ENCODE results near the gene SAMSN1.

Gene SAMSN1

GRCh38 chr21:14452727-14453241 is 93.3 kb downstream of the SAMSN1 start:
- Mint-ChIP-seq H3K9me3 (no peaks in the 10 kb centered on the region), H3K4me3 (no peak overlapping the region), H3K27ac (no peak overlapping the region), H3K27me3 (no peaks in the 10 kb centered on the region), H3K4me1 (ENCODE audit: low read depth in 2 of 2) (peaks cover 10 to 25% of the 10 kb centered on the region in 2 donors), H3K36me3 (ENCODE audit: insufficient read depth) (no peaks in the 10 kb centered on the region)
- DNase-seq (no peak), ATAC-seq (replicated peaks) (no peak)

DNA sequence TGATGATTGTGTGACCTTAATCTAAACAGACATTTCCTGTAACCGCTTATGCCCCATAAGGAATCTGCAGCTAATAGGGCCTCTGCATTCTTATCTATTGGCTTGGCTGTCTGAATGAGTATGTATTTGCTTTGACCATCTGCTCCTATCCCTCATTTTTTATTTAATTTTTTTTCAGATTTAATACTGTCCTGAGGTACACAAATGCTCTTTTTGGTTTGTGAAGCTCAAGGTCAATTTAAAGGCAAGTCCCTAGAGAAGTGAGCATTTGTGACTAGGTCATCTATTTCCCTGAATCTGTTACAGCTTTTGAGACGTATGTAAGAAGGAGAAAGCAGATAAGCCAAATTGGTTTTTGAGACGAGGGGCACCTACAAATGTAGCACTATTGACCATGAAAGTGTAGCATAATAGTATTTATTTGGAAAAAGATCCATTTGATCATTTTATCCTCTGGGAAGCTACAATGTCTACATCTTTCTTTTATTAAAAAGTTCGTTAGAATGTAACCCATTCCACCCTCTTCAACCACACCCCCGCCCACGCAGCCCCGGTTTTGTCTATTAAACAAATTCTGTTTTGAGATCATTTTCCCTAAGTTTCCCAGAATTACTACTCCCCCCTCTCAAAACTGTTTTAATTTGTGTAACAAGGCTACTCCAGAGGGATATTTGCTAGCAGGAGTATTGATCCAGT is 93.9 kb downstream of the SAMSN1 start:
- Mint-ChIP-seq H3K4me1 (ENCODE audit: low read depth in 2 of 2) (peaks cover 10 to 25% of the 10 kb centered on the region in 2 donors), H3K36me3 (ENCODE audit: insufficient read depth) (no peaks in the 10 kb centered on the region), H3K9me3 (no peaks in the 10 kb centered on the region), H3K4me3 (no peak overlapping the region), H3K27ac (no peak overlapping the region), H3K27me3 (no peaks in the 10 kb centered on the region)
- ATAC-seq (replicated peaks) = no peak
- no peak for DNase-seq

- H3K9me3 Mint-ChIP-seq = no peaks in the 10 kb centered on the region
- no peaks in the 10 kb centered on the region for H3K27me3 Mint-ChIP-seq
- H3K27ac Mint-ChIP-seq = no peak overlapping the region
- peaks cover 10 to 25% of the 10 kb centered on the region in 2 donors for H3K4me1 Mint-ChIP-seq (ENCODE audit: low read depth in 2 of 2)
- DNase-seq = no peak
- no peaks in the 10 kb centered on the region for H3K36me3 Mint-ChIP-seq (ENCODE audit: insufficient read depth)
- ATAC-seq (replicated peaks) = no peak
- no peak overlapping the region for H3K4me3 Mint-ChIP-seq
Observed at GRCh38 chr21:14451546-14451945, 94.6 kb downstream of the SAMSN1 start.

GRCh38 chr21:14448784-14449183 is 97.3 kb downstream of the SAMSN1 start:
- Mint-ChIP-seq H3K9me3 (no peaks in the 10 kb centered on the region), H3K27ac (no peak overlapping the region), H3K27me3 (peaks cover 5 to 6% of the 10 kb centered on the region in 2 donors), H3K4me3 (no peak overlapping the region), H3K4me1 (ENCODE audit: low read depth in 2 of 2) (peaks cover 3 to 14% of the 10 kb centered on the region in 2 donors), H3K36me3 (ENCODE audit: insufficient read depth) (no peaks in the 10 kb centered on the region)
- ATAC-seq (replicated peaks) (no peak), DNase-seq (no peak)

DNA sequence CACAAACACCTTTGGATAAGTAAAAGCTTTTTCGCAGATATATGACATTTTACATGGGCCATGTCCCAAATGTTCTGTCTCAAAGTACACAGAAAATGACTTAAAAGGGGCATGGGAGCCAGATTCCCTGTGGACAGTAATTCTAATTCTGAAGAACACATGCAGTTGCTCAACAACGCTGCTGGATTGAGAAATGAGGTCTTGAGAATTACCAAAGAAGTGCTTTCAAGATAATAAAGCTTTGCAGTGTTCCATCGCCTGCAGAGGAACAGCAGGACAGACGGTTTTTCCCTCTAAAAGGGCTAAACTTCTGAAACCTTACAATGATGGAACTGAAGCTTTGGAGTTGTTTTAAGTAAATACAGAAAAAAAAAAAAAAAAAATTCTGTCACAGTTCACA is 107.9 kb downstream of the SAMSN1 start:
- Mint-ChIP-seq H3K36me3 (ENCODE audit: insufficient read depth) (no peaks in the 10 kb centered on the region), H3K27me3 (no peaks in the 10 kb centered on the region), H3K27ac (no peak overlapping the region), H3K9me3 (no peaks in the 10 kb centered on the region), H3K4me1 (ENCODE audit: low read depth in 2 of 2) (no peaks in the 10 kb centered on the region), H3K4me3 (no peak overlapping the region)
- DNase-seq (no peak), ATAC-seq (replicated peaks) (no peak)

- Mint-ChIP-seq H3K27me3 (no peaks in the 10 kb centered on the region), H3K36me3 (ENCODE audit: insufficient read depth) (no peaks in the 10 kb centered on the region), H3K4me3 (no peak overlapping the region), H3K9me3 (no peaks in the 10 kb centered on the region), H3K27ac (no peak overlapping the region), H3K4me1 (ENCODE audit: low read depth in 2 of 2) (no peaks in the 10 kb centered on the region)
- ATAC-seq (replicated peaks) (no peak), DNase-seq (no peak)
Observed at GRCh38 chr21:14435423-14435822, 110.7 kb downstream of the SAMSN1 start.
